PC-3 (cell line): ENCODE results near the gene ZEB2. TPM values are rescaled to one million over a fixed set of nuclear protein-coding genes. Genes with fewer than 3 reads are reported as not detected.

Experiments
- ATAC-seq: fragments of 200-7000 bp; cut with Tn5 transposase; 2 replicates; pipeline ENCODE4 v1.9.1; 2020; ENCODE audit warnings: mild to moderate bottlenecking, moderate library complexity
- BruUV-seq: library from RNA; stranded (reverse); fragments of 400-500 nt; replicated peaks from 2 replicates; lab custom pipeline; 2021; lab: Mats Ljungman, UMichigan
- CTCF ChIA-PET: fragments of 300-600 bp; sonication (Branson Sonifier 250); formaldehyde crosslinking; loops from one replicate; lab custom pipeline; 2022; ENCODE audit warnings: antibody characterized with exemption; lab: Charles Lee
- POLR2A ChIA-PET: fragments of 300-600 bp; sonication (Branson Sonifier 250); formaldehyde crosslinking; loops from one replicate; lab custom pipeline; 2022; ENCODE audit warnings: antibody characterized with exemption; ENCODE audit not compliant: unreplicated experiment; lab: Charles Lee
- DNase-seq: peaks from one replicate; pipeline ENCODE4 v3.0.0-alpha.2; 2015
- H2AFZ ChIP-seq: fragments of 300-600 bp; sonication (generic); 2 replicates; pipeline ENCODE4 v1.6.0; 2016; ENCODE audit warnings: antibody characterized with exemption, low read length
- H3F3A ChIP-seq: fragments of 300-600 bp; sonication (generic); one replicate; pipeline ENCODE4 v1.6.0; 2017; ENCODE audit warnings: antibody characterized with exemption, low read length, control low read depth, mild to moderate bottlenecking; ENCODE audit not compliant: unreplicated experiment
- H3K27ac ChIP-seq: fragments of 300-600 bp; sonication (generic); 2 replicates; pipeline ENCODE4 v1.5.1; 2016; ENCODE audit warnings: mild to moderate bottlenecking, low read length
- H3K27me3 ChIP-seq: fragments of 300-600 bp; sonication (generic); 2 replicates; pipeline ENCODE4 v1.6.1; 2016; ENCODE audit warnings: low read length, mixed read lengths
- H3K36me3 ChIP-seq: fragments of 300-600 bp; sonication (generic); 2 replicates; pipeline ENCODE4 v1.6.1; 2016; ENCODE audit warnings: low read depth, mixed run types, low read length, mixed read lengths
- H3K4me1 ChIP-seq: fragments of 300-600 bp; sonication (generic); 2 replicates; pipeline ENCODE4 v1.5.1; 2016; ENCODE audit warnings: low read length; ENCODE audit not compliant: insufficient read depth
- H3K4me2 ChIP-seq: fragments of 300-600 bp; sonication (generic); 2 replicates; pipeline ENCODE4 v1.6.0; 2016; ENCODE audit warnings: low read length
- H3K4me3 ChIP-seq: fragments of 300-600 bp; sonication (generic); 2 replicates; pipeline ENCODE4 v1.5.1; 2016; ENCODE audit warnings: mild to moderate bottlenecking, low read length, mixed read lengths
- H3K79me2 ChIP-seq: fragments of 300-600 bp; sonication (generic); 2 replicates; pipeline ENCODE4 v1.6.1; 2017; ENCODE audit warnings: low read length, mixed read lengths
- H3K9ac ChIP-seq: fragments of 300-600 bp; sonication (generic); 2 replicates; pipeline ENCODE4 v1.6.0; 2016; ENCODE audit warnings: mild to moderate bottlenecking, low read length
- H3K9me2 ChIP-seq: fragments of 300-600 bp; sonication (generic); replicated peaks from 2 replicates; pipeline ENCODE4 v1.6.1; 2016; ENCODE audit warnings: mixed run types, low read length, mixed read lengths
- H3K9me3 ChIP-seq: fragments of 300-600 bp; sonication (generic); 2 replicates; pipeline ENCODE4 v1.6.1; 2016; ENCODE audit warnings: low read length, mixed read lengths
- H4K20me1 ChIP-seq: fragments of 300-600 bp; sonication (generic); 2 replicates; pipeline ENCODE4 v1.6.1; 2016; ENCODE audit warnings: low read length, mixed read lengths
- CTCF ChIP-seq: fragments of 300-600 bp; sonication (generic); conservative IDR thresholded peaks from 2 replicates; pipeline ENCODE4 v1.5.1; 2017; ENCODE audit warnings: antibody characterized with exemption, low read depth, mild to moderate bottlenecking, low read length
- EZH2 ChIP-seq: fragments of 300-600 bp; sonication (generic); IDR thresholded peaks from one replicate; pipeline ENCODE4 v1.6.1; 2017; ENCODE audit warnings: antibody characterized with exemption, mild to moderate bottlenecking, low read length; ENCODE audit not compliant: unreplicated experiment
- EZH2phosphoT487 ChIP-seq: fragments of 300-600 bp; sonication (generic); IDR thresholded peaks from 2 replicates; pipeline ENCODE4 v1.6.1; 2018; ENCODE audit warnings: mild to moderate bottlenecking, antibody characterized with exemption, low read length, borderline replicate concordance
- intact Hi-C: fragments of 100-400 bp; cut with micrococcal nuclease; formaldehyde crosslinking; loops from 2 replicates; pipeline ENCODE4 v1.9.0; 2023
- total RNA-seq: library from RNA; depleted of rRNA; stranded (reverse); fragments of >200 nt; gene quantifications from 2 replicates; pipeline ENCODE4 v1.2.3, GENCODE V29; 2014

Gene ZEB2
- total RNA-seq, 1 experiment from 2014 or later, result 1.1 TPM

DNA sequence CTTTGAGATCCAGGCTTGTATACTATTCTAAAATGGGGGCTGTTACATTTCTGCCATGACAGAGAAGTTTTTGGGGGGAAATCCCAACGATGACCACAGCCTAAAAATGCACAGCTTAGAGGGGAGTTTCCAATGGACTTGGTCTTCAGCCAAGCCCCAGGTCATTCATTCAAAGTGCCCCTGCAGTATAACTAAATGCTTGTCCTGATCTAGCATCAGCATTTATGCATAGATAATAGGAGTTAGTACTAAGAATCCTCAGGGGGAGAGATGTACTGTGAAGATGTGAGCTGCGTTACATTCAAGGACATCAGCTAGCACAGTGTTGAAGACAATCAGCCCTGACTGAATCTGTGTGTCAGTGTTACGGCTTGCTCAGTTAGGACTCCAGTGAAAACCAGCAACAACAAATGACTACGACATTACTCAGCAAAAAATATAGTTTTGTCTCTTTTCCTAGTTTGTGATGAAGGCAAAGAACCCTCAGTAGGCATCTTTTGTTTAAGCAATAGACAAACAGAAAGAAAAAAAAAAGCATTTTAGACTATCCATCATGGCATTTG is 160.9 kb downstream of the ZEB2 start:
- H4K20me1 ChIP-seq, result no peaks in the 10 kb centered on the region
- peaks cover 29% of the 10 kb centered on the region for H3K4me1 ChIP-seq
- no peaks in the 10 kb centered on the region for H3K9me3 ChIP-seq
- DNase-seq (peak; percentile 53), ATAC-seq (peak; percentile 44)
- TF ChIP-seq EZH2 (no peak), CTCF (no peak), EZH2phosphoT487 (no peak)
- H3K27me3 ChIP-seq, result no peaks in the 10 kb centered on the region
- CTCF ChIA-PET, result no interaction called here
- no peaks in the 10 kb centered on the region for H3K79me2 ChIP-seq
- no peaks in the 10 kb centered on the region for H3K9me2 ChIP-seq
- intact Hi-C loops, result no loop called here
- POLR2A ChIA-PET, result no interaction called here
- peak overlapping the region; percentile 43; the same call in 1 of the 2 replicates for H2AFZ ChIP-seq
- no peak overlapping the region for H3K4me3 ChIP-seq
- peak overlapping the region; percentile 68; the same call in 1 of the 2 replicates for H3K4me2 ChIP-seq
- peak overlapping the region; percentile 72; the same call in 1 of the 2 replicates for H3K27ac ChIP-seq
- no peak overlapping the region for H3K9ac ChIP-seq
- no peaks in the 10 kb centered on the region for H3K36me3 ChIP-seq
- no TSS peak for BruUV-seq
- H3F3A ChIP-seq, result no peaks in the 10 kb centered on the region

DNA sequence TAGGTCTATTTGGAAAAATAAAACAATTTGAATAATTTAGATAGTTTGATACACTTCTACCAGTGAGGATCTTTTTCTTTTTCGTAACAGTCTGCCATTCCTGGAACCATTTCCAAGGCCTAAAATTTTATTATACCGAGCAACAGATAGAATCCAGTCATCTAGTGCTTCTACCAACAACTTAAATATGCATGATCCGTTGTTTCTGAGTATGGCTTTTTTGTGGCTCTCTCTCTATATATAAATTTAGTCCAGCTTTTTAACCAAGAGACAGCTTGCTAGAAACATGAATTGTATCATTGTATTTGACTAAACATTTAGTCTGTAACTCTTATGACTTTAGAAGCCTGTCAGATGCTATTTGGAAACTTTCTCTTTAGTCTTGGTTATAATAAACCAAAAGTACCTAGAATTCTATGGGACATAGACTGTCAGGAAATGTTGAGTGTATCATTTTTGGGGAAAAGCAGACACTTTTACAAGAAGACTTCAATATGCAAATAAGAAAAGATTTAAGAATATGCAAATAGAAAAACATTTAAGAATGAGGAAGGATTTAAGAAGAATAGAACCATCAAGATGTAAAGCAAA is 161.4 kb downstream of the ZEB2 start:
- TF ChIP-seq CTCF (no peak), EZH2phosphoT487 (no peak), EZH2 (no peak)
- ATAC-seq (no peak), DNase-seq (no peak)
- Histone ChIP-seq H4K20me1 (no peaks in the 10 kb centered on the region), H3K4me3 (no peak overlapping the region), H3K27ac (peak overlapping the region; percentile 72), H3K79me2 (no peaks in the 10 kb centered on the region), H3K36me3 (no peaks in the 10 kb centered on the region), H3K4me1 (peaks cover 29% of the 10 kb centered on the region), H3F3A (no peaks in the 10 kb centered on the region), H2AFZ (peak overlapping the region; percentile 43), H3K4me2 (peak overlapping the region; percentile 68), H3K9ac (peak overlapping the region; percentile 8; the same call in 1 of the 2 replicates), H3K9me3 (no peaks in the 10 kb centered on the region), H3K9me2 (no peaks in the 10 kb centered on the region), H3K27me3 (no peaks in the 10 kb centered on the region)
- intact Hi-C loops, result no loop called here
- POLR2A ChIA-PET, result no interaction called here
- no TSS peak for BruUV-seq
- CTCF ChIA-PET, result no interaction called here
